ENCODE measurements around the gene UMAD1.

Gene UMAD1

GRCh38 chr7:7699970-7700369 is 59.4 kb downstream of the UMAD1 start:
- Histone ChIP-seq H3K27me3 (replicated peaks; ENCODE audit: control insufficient read depth, insufficient read depth, low read length) (no peaks in the 10 kb centered on the region), H3K4me3 (replicated peaks; ENCODE audit: low read depth, low read length) (no peak overlapping the region), H3K36me3 (ENCODE audit: control insufficient read depth, insufficient read depth, low read length) (no peaks in the 10 kb centered on the region)
- DNase-seq (ENCODE audit: extremely low read depth, insufficient read length): no peak
- TF ChIP-seq CTCF (IDR thresholded peaks at IDR 0.05; ENCODE audit: insufficient read depth, low read length, poor library complexity, severe bottlenecking): no peak

- no peaks in the 10 kb centered on the region for H3K36me3 ChIP-seq (ENCODE audit: control insufficient read depth, insufficient read depth, low read length)
- DNase-seq (ENCODE audit: extremely low read depth, insufficient read length): no peak
Measured at GRCh38 chr7:7701527-7701926, 61.0 kb downstream of the UMAD1 start.

GRCh38 chr7:7702826-7703225 is 62.3 kb downstream of the UMAD1 start:
- no peak for DNase-seq (ENCODE audit: extremely low read depth, insufficient read length)
- Histone ChIP-seq H3K36me3 (ENCODE audit: control insufficient read depth, insufficient read depth, low read length) (no peaks in the 10 kb centered on the region), H3K4me3 (replicated peaks; ENCODE audit: low read depth, low read length) (no peak overlapping the region), H3K27me3 (replicated peaks; ENCODE audit: control insufficient read depth, insufficient read depth, low read length) (no peaks in the 10 kb centered on the region)
- TF ChIP-seq CTCF (IDR thresholded peaks at IDR 0.05; ENCODE audit: insufficient read depth, low read length, poor library complexity, severe bottlenecking): no peak

More at GRCh38 chr7:7701527-7701926, 61.0 kb downstream of the UMAD1 start:
- no peaks in the 10 kb centered on the region for H3K27me3 ChIP-seq (replicated peaks; ENCODE audit: control insufficient read depth, insufficient read depth, low read length)
- no peak overlapping the region for H3K4me3 ChIP-seq (replicated peaks; ENCODE audit: low read depth, low read length)
- TF ChIP-seq CTCF (IDR thresholded peaks at IDR 0.05; ENCODE audit: insufficient read depth, low read length, poor library complexity, severe bottlenecking): no peak

- H3K27me3 ChIP-seq (replicated peaks; ENCODE audit: control insufficient read depth, insufficient read depth, low read length): no peaks in the 10 kb centered on the region
- TF ChIP-seq CTCF (IDR thresholded peaks at IDR 0.05; ENCODE audit: insufficient read depth, low read length, poor library complexity, severe bottlenecking): no peak
- no peak overlapping the region for H3K4me3 ChIP-seq (replicated peaks; ENCODE audit: low read depth, low read length)
- DNase-seq (ENCODE audit: extremely low read depth, insufficient read length): no peak
- H3K36me3 ChIP-seq (ENCODE audit: control insufficient read depth, insufficient read depth, low read length): no peaks in the 10 kb centered on the region
Measured at GRCh38 chr7:7703427-7703826, 62.9 kb downstream of the UMAD1 start.

- DNase-seq (ENCODE audit: extremely low read depth, insufficient read length): no peak
- TF ChIP-seq CTCF (IDR thresholded peaks at IDR 0.05; ENCODE audit: insufficient read depth, low read length, poor library complexity, severe bottlenecking): no peak
- Histone ChIP-seq H3K4me3 (replicated peaks; ENCODE audit: low read depth, low read length) (no peak overlapping the region), H3K36me3 (ENCODE audit: control insufficient read depth, insufficient read depth, low read length) (no peaks in the 10 kb centered on the region), H3K27me3 (replicated peaks; ENCODE audit: control insufficient read depth, insufficient read depth, low read length) (no peaks in the 10 kb centered on the region)
Measured at GRCh38 chr7:7704867-7705266, 64.3 kb downstream of the UMAD1 start.

- TF ChIP-seq CTCF (IDR thresholded peaks at IDR 0.05; ENCODE audit: insufficient read depth, low read length, poor library complexity, severe bottlenecking): no peak
- H3K27me3 ChIP-seq (replicated peaks; ENCODE audit: control insufficient read depth, insufficient read depth, low read length): no peaks in the 10 kb centered on the region
- no peaks in the 10 kb centered on the region for H3K36me3 ChIP-seq (ENCODE audit: control insufficient read depth, insufficient read depth, low read length)
- H3K4me3 ChIP-seq (replicated peaks; ENCODE audit: low read depth, low read length): no peak overlapping the region
- no peak for DNase-seq (ENCODE audit: extremely low read depth, insufficient read length)
Measured at GRCh38 chr7:7705318-7705717, 64.8 kb downstream of the UMAD1 start.
